GM10248 (cell line): ENCODE data around the gene MAN1C1.

ENCODE experiments used
- CTCF ChIA-PET: fragments of 300-600 bp; sonication (Branson Sonifier 250); formaldehyde crosslinking; extraction: SDS; loops from one replicate; lab custom pipeline; 2021; ENCODE audit warnings: antibody characterized with exemption; lab: Yijun Ruan, JAX
- POLR2A ChIA-PET: fragments of 350-650 bp; sonication (Branson Sonifier 250); formaldehyde crosslinking; extraction: SDS; loops from one replicate; lab custom pipeline; 2020; ENCODE audit warnings: antibody characterized with exemption; lab: Yijun Ruan, JAX
- DNase-seq: peaks from one replicate; pipeline ENCODE4 v3.0.0; 2012; ENCODE audit errors: extremely low spot score
- TF ChIP-seq, protein P1 (sequence below): IDR thresholded peaks from 2 replicates; pipeline ENCODE4 v1.5.1; 2012; ENCODE audit warnings: mild to moderate bottlenecking, low read depth; ENCODE audit errors: extremely low read depth, missing control alignments, control extremely low read depth

The MAN1C1 gene

GRCh38 chr1:25819491-25820246 lies 203.1 kb downstream of the MAN1C1 start, which contains the start of gene MTFR1L:
MTFR1L (plus strand) TSS chr1:25819954; CDS start chr1:25823105, 3,151 bp downstream.
- POLR2A ChIA-PET = no interaction called here
- TF ChIP-seq, protein P1, sequence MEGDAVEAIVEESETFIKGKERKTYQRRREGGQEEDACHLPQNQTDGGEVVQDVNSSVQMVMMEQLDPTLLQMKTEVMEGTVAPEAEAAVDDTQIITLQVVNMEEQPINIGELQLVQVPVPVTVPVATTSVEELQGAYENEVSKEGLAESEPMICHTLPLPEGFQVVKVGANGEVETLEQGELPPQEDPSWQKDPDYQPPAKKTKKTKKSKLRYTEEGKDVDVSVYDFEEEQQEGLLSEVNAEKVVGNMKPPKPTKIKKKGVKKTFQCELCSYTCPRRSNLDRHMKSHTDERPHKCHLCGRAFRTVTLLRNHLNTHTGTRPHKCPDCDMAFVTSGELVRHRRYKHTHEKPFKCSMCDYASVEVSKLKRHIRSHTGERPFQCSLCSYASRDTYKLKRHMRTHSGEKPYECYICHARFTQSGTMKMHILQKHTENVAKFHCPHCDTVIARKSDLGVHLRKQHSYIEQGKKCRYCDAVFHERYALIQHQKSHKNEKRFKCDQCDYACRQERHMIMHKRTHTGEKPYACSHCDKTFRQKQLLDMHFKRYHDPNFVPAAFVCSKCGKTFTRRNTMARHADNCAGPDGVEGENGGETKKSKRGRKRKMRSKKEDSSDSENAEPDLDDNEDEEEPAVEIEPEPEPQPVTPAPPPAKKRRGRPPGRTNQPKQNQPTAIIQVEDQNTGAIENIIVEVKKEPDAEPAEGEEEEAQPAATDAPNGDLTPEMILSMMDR = no peak
- CTCF ChIA-PET = interaction anchor here (1.9 to 6.0 kb wide), 5 partner anchors 10 to 76 kb away, joined by 5 to 26 read pairs (median 7); no protein-coding TSS in a partner anchor
- peak; percentile 98 for DNase-seq

GRCh38 chr1:25820247-25821111 lies 203.9 kb downstream of the MAN1C1 start:
- TF ChIP-seq, protein P1 = no peak
- POLR2A ChIA-PET = no interaction called here
- DNase-seq = peak; percentile 87
- CTCF ChIA-PET = interaction anchor here (0.9 to 6.0 kb wide), 10 partner anchors 8 to 333 kb away, joined by 3 to 26 read pairs (median 5); no protein-coding TSS in a partner anchor

- TF ChIP-seq, protein P1 = no peak
- ChIA-PET CTCF (interaction anchor here (0.9 to 6.0 kb wide), 10 partner anchors 9 to 334 kb away, joined by 3 to 26 read pairs (median 4); no protein-coding TSS in a partner anchor), POLR2A (interaction anchor here (0.6 kb wide), 1 partner anchor 179 kb away, joined by 5 read pairs; no protein-coding TSS in a partner anchor)
- no peak for DNase-seq
Observed at GRCh38 chr1:25821112-25821476, 204.5 kb downstream of the MAN1C1 start.

DNA sequence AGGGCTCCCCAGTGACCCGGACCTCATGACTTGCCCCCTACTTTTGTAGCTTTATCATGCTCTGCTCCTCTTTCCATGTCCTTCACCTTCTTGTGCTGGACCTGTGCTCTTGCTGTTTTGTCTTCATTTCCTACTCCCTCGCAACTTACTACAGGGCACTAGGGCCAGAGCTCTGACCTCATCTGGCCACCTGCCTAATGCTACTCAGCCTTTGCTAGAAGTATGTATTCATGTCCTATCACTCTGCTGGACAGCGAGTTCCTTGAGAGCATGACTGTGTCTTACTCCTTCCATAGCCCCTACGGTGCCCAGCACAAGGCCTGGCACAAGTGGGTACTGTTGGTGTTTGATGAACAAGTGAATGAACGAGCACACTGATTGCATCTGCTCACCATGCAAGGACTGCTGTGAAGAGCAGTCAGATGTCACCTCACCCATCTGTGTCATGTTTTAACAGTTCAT lies 205.1 kb downstream of the MAN1C1 start:
- DNase-seq = no peak
- TF ChIP-seq, protein P1 = no peak
- ChIA-PET CTCF (interaction anchor here (0.8 to 6.0 kb wide), 8 partner anchors 9 to 83 kb away, joined by 3 to 26 read pairs (median 5); no protein-coding TSS in a partner anchor), POLR2A (interaction anchor here (0.6 kb wide), 1 partner anchor 178 kb away, joined by 5 read pairs; no protein-coding TSS in a partner anchor)

DNA sequence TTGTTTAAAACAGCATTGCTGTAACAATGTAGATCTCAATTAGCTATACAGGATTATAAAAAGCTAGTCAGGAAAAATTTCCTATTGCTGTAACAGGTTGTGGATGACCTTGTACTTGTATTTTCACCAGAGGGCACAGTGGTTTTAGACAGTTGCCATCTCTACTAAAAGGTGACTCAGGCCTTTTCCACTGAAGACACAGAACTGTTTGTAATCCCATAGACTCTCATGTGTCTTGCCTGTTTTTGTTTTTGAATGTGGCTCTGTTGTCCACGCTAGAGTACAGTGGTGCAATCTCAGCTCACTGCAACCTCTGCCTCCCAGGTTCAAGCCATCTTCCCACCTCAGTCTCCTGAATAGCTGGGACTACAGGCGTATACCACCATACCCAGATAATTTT lies 209.0 kb downstream of the MAN1C1 start:
- no peak for DNase-seq
- TF ChIP-seq, protein P1 = no peak
- ChIA-PET POLR2A (no interaction called here), CTCF (interaction anchor here (2.6 kb wide), 1 partner anchor 70 kb away, joined by 5 read pairs; no protein-coding TSS in a partner anchor)

GRCh38 chr1:25826571-25826970 lies 210.0 kb downstream of the MAN1C1 start:
- DNase-seq = no peak
- TF ChIP-seq, protein P1 = no peak
- POLR2A ChIA-PET = no interaction called here
- CTCF ChIA-PET = interaction anchor here (1.7 kb wide), 1 partner anchor 10 kb away, joined by 3 read pairs; no protein-coding TSS in a partner anchor
